ENCODE data around the gene SYT2.

DNA sequence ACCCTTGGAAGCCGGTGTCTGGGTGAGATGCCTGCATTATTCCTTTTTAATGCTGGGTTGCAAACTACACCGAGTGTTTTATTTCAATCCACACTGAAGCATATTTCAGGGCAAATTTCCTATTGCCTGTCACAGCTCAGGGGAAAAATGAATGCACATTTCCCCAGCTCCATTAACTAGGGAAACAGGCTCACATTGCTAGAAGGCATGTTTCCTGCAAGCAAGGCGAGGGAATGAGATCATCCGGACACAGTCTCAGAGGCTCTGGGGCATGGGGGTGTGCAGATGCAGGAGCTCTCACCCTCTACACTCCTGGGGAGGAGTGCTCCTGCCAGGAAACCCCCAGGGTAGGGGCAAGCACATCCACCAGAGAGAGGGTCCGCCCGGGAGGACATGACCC, 24.6 kb downstream of the SYT2 start:
- TF ChIP-seq, protein P1, sequence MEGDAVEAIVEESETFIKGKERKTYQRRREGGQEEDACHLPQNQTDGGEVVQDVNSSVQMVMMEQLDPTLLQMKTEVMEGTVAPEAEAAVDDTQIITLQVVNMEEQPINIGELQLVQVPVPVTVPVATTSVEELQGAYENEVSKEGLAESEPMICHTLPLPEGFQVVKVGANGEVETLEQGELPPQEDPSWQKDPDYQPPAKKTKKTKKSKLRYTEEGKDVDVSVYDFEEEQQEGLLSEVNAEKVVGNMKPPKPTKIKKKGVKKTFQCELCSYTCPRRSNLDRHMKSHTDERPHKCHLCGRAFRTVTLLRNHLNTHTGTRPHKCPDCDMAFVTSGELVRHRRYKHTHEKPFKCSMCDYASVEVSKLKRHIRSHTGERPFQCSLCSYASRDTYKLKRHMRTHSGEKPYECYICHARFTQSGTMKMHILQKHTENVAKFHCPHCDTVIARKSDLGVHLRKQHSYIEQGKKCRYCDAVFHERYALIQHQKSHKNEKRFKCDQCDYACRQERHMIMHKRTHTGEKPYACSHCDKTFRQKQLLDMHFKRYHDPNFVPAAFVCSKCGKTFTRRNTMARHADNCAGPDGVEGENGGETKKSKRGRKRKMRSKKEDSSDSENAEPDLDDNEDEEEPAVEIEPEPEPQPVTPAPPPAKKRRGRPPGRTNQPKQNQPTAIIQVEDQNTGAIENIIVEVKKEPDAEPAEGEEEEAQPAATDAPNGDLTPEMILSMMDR (IDR thresholded peaks at IDR 0.05) = no peak
- TF ChIP-seq POLR2AphosphoS5 (IDR thresholded peaks at IDR 0.05) = no peak
